GM12864 (cell line): ENCODE results near the gene BAHCC1.

Source experiments
- DNase-seq: peaks from one replicate; pipeline ENCODE4 v3.0.0-alpha.2; 2011; ENCODE audit warnings: low read depth
- H3K4me3 ChIP-seq: 2 replicates; pipeline ENCODE4 v1.5.1; 2011; ENCODE audit warnings: mild to moderate bottlenecking, low read depth, low read length, control low read depth
- TF ChIP-seq, protein P1 (sequence below): IDR thresholded peaks from 2 replicates; pipeline ENCODE4 v1.5.1; 2011; ENCODE audit warnings: low read depth, mild to moderate bottlenecking, moderate library complexity, low read length, control low read depth, inconsistent platforms; ENCODE audit errors: missing control alignments

Gene BAHCC1

DNA sequence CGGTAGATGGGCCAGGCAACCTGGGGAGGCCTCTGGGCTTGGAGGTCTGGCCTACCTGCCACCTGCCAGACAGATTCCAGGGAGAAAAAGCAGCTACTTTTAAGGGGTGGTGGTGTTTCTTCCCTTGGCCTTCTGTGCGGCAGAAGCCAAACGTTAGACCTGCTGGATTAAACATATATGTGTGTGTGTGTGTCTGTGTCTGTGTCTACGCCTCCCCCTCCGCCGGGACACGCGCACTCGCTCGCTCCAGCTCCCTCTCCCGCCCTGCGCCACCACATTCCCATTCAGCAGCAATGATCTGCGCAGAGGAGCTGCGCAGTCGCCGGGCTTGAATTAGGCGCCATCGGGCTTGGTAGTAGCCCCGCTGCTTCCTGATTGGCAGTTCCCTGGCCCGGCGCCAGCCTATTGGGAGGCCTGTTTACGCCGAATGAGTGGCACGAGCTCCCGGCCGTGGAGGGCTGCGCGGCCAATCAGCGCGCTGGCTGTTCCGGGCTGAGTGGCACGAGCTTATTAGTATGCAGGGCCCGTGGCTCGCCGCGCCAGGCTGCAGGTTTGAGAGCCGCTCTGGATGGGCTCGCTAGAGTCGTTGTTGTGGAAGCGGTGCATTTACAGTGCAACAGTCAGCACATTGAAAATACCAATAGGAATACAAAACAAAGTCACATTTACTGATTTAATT lies at the start of gene BAHCC1:
Gene BAHCC1 (plus strand): TSS at position 537 of the 679 bp plus-strand sequence. CDS start 4,283 bp downstream, outside the sequence.
- no peak within 1 kb of the TSS for H3K4me3 ChIP-seq
- DNase-seq, result peak; percentile 26
- TF ChIP-seq, protein P1, sequence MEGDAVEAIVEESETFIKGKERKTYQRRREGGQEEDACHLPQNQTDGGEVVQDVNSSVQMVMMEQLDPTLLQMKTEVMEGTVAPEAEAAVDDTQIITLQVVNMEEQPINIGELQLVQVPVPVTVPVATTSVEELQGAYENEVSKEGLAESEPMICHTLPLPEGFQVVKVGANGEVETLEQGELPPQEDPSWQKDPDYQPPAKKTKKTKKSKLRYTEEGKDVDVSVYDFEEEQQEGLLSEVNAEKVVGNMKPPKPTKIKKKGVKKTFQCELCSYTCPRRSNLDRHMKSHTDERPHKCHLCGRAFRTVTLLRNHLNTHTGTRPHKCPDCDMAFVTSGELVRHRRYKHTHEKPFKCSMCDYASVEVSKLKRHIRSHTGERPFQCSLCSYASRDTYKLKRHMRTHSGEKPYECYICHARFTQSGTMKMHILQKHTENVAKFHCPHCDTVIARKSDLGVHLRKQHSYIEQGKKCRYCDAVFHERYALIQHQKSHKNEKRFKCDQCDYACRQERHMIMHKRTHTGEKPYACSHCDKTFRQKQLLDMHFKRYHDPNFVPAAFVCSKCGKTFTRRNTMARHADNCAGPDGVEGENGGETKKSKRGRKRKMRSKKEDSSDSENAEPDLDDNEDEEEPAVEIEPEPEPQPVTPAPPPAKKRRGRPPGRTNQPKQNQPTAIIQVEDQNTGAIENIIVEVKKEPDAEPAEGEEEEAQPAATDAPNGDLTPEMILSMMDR, result no peak

DNA sequence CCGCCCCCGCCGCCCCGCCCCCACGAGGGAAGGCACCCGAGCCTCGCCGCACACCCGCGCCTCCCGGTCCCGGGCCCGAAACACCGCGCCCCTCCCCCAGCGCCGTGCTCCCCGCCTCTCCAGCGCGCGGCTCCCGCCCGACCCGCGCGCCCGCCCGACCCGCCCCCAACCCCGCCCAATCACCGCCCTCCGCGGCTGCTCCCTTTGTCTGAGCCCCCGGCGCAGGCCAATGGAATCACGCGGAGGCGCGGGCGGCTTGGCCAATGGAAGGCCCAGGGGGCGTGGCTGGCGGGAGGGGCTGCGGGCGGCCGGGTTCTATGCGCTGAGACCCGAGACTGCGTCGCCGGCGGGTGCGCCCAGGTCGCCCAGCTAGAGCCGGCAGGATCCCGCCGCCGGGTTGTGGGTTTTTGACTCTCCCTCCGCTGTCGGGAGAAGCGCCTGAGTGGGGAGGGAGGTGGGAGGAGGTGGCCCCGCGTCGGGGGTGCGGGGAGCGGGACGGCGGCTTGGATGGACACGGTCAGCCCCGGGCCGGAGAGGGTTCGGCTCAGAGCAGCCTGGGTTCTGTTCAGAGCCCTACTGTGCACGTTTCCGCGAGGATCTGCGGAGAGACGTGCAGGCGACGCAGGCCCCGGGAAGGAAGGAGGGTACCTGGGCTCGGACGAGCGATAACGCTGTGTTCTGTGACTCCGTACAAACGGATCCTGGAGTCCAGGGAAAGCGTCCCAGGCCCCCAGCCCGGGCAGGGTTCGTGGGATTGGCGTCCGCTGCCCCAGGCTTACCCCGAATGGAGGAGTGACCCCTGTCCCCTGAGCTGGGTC lies 49.0 kb upstream of the BAHCC1 start:
- TF ChIP-seq, protein P1, result no peak
- peak; percentile 61 for DNase-seq
- peak overlapping the region; percentile 44 for H3K4me3 ChIP-seq

DNA sequence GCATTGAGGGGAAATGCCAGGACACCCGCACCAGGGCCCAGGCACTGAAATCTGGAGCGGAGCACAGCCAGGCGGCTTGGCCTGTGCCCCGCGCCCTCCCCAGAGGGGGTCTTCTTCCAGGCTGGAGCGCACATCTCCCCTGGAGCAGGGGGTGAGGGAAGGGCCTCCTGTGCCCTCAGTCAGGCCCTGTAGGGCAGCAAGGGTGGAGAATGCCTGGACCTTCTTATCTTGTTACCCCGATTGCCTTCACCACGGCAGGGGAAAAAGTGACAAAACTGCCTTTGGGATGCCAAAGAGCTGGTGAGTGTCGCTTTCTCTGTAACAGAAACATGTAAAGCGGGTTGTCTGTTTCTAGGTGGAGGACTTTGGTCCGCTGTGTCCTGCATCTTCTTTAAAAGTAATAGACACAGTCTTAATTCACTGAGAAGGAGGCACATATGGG lies 48.3 kb upstream of the BAHCC1 start:
- no peak overlapping the region for H3K4me3 ChIP-seq
- no peak for DNase-seq
- TF ChIP-seq, protein P1, result no peak

DNA sequence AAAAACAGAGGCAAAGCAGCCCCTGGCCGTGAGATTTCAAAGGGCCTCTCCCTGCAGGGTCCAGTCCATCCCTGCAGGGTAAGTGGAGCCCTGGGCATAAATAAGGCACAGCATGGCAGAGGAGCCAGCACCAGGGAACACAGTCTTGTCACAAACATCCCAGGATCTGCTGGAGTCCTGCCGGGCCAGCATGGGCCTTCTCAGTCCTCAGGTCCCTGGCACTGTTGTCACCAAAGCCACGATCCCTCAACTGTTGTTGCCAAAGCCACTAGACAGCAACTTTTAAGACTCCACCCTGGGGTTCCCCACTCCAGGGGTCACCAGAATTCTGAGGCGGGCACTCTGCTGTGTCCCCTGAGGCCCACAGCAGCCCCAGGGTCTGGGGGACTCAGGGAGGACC lies 47.8 kb upstream of the BAHCC1 start:
- no peak for DNase-seq
- no peak overlapping the region for H3K4me3 ChIP-seq
- TF ChIP-seq, protein P1, result no peak

DNA sequence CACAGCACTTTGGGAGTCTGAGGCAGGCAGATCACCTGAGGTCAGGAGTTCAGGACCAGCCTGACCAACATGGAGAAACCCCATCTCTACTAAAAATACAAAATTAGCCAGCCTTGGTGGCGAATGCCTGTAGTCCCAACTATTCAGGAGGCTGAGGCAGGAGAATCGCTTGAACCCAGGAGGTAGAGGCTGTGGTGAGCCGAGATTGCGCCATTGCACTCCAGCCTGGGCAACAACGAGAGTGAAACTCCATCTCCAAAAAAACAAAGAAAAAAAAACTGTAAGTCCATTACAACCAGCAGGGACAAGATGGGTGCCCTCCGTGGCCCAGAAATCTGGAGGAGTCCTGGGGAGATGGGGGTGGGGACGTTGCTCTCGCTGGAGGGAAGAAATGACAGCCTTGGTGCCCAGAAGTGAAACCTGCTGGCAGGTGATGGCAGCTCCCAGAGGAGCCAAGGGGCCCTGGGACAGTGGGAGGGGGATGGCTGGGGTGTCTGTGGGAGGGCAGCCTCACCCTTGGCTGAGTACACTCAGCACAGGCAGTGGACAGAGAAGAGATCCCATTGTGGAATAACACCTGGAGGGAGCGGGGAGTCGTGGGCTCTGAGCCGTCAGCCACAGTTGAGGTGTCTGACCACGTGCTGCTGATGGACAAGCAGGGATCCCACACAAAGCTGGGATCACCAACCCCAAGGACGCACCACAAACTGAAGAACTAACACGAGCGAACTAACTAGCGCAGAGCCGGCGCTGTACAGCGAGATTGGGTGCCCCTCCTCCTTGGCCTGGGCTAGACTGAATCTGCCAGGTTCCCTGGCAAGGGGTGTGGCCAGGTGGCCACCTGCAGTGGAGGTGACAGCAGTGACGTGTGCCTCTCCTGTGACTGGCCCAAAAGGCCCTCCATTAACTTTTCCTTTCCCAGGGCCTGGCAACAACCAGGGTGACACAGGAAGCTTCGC lies 46.9 kb upstream of the BAHCC1 start:
- DNase-seq, result no peak
- TF ChIP-seq, protein P1, result no peak
- H3K4me3 ChIP-seq, result no peak overlapping the region
